HL-60 (cell line): Measurements from ENCODE around the gene AOPEP.

Experiments
- DNase-seq, 2 experiments: peaks; one replicate each; pipeline ENCODE4 v3.0.0-alpha.2; 2010 to 2020; ENCODE audit warnings: low read depth in 1 of 2, low spot score in 1 of 2
- H3K27ac ChIP-seq: fragments of 250-450 bp; sonication (Bioruptor Pico); replicated peaks from 2 replicates; pipeline ENCODE4 v1.5.1; 2020; ENCODE audit warnings: mild to moderate bottlenecking, moderate library complexity
- H3K27me3 ChIP-seq: fragments of 250-450 bp; sonication (Bioruptor Pico); 2 replicates; pipeline ENCODE4 v1.5.1; 2021; ENCODE audit warnings: mild to moderate bottlenecking, moderate library complexity; ENCODE audit not compliant: insufficient read depth, poor library complexity, severe bottlenecking
- H3K4me3 ChIP-seq: replicated peaks from 2 replicates; pipeline ENCODE4 v1.5.1; 2011; ENCODE audit warnings: mild to moderate bottlenecking, control low read depth, low read length; ENCODE audit not compliant: insufficient read depth
- GABPA ChIP-seq: IDR thresholded peaks from 2 replicates; pipeline ENCODE4 v1.6.1; 2012; ENCODE audit warnings: low read depth
- POLR2AphosphoS5 ChIP-seq: IDR thresholded peaks from 2 replicates; pipeline ENCODE4 v1.6.1; 2012; ENCODE audit warnings: low read depth
- REST ChIP-seq: IDR thresholded peaks from 2 replicates; pipeline ENCODE4 v1.6.1; 2012; ENCODE audit warnings: low read depth; ENCODE audit not compliant: insufficient replicate concordance
- SPI1 ChIP-seq: IDR thresholded peaks from 2 replicates; pipeline ENCODE4 v1.6.1; 2012; ENCODE audit warnings: low read depth, mild to moderate bottlenecking, borderline replicate concordance
- TF ChIP-seq, protein P1 (sequence below): IDR thresholded peaks from one replicate; pipeline ENCODE4 v1.5.1; 2011; ENCODE audit warnings: low read length, control low read depth, inconsistent platforms; ENCODE audit not compliant: insufficient read depth

Gene AOPEP

DNA sequence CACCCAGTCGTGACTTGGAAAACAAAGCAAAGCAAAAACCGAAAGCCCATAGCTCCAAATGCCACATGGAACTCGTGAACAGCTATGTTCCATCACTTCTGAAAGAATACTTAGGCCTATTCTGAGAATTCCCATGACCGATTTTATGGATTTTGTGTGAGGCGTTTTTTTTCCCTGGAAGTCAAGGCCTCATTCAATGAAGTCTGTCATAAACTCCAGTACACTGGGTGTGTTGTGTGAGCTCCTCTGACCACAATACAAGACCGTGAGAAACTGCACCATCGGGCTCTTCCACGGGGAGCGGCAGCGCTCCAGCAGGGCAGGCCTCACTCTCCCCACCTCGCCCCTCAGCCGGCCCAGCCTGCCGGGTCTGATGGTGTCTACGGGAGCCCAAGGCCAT lies 381.5 kb downstream of the AOPEP start:
- Histone ChIP-seq H3K27ac (no peak overlapping the region), H3K4me3 (no peak overlapping the region), H3K27me3 (no peaks in the 10 kb centered on the region)
- no peak for DNase-seq
- TF ChIP-seq GABPA = no peak
- TF ChIP-seq POLR2AphosphoS5 = no peak
- TF ChIP-seq, protein P1, sequence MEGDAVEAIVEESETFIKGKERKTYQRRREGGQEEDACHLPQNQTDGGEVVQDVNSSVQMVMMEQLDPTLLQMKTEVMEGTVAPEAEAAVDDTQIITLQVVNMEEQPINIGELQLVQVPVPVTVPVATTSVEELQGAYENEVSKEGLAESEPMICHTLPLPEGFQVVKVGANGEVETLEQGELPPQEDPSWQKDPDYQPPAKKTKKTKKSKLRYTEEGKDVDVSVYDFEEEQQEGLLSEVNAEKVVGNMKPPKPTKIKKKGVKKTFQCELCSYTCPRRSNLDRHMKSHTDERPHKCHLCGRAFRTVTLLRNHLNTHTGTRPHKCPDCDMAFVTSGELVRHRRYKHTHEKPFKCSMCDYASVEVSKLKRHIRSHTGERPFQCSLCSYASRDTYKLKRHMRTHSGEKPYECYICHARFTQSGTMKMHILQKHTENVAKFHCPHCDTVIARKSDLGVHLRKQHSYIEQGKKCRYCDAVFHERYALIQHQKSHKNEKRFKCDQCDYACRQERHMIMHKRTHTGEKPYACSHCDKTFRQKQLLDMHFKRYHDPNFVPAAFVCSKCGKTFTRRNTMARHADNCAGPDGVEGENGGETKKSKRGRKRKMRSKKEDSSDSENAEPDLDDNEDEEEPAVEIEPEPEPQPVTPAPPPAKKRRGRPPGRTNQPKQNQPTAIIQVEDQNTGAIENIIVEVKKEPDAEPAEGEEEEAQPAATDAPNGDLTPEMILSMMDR = no peak
- TF ChIP-seq REST = no peak
- TF ChIP-seq SPI1 = no peak

DNA sequence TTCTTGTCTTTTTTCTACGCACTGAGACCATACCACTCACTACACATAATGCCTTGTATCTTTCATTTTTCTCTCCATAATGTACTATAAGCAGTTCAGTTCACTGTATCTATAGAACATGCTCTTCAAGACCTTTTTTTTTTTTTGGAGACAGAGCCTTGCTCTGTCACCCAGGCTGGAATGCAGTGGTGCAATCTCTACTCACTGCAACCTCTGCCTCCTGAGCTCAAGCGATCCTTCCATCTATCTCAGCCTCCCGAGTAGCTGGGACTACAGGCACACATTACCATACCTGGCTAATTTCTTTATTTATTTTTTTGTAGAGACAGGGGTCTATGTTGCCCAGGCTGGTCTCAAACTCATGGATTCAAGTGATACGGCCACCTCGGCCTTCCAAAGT lies 382.3 kb downstream of the AOPEP start:
- DNase-seq = no peak
- Histone ChIP-seq H3K4me3 (no peak overlapping the region), H3K27ac (no peak overlapping the region), H3K27me3 (no peaks in the 10 kb centered on the region)
- TF ChIP-seq, protein P1 = no peak
- TF ChIP-seq REST (no peak), POLR2AphosphoS5 (no peak), SPI1 (no peak), GABPA (no peak)

- no peak overlapping the region for H3K4me3 ChIP-seq
- TF ChIP-seq REST (no peak), GABPA (no peak), POLR2AphosphoS5 (no peak), SPI1 (no peak)
- TF ChIP-seq, protein P1 = no peak
- no peak for DNase-seq
- H3K27ac ChIP-seq = no peak overlapping the region
- no peaks in the 10 kb centered on the region for H3K27me3 ChIP-seq
These were observed 383.0 kb downstream of the AOPEP start for GRCh38 chr9:95109456-95109855.
